Suprapubic skin (tissue), 4 donors: ENCODE results near the gene ICAM2. TPM values are rescaled to one million over a fixed set of nuclear protein-coding genes. Genes with fewer than 3 reads are reported as not detected.

Experiments used
- DNase-seq, 2 donors: peaks; one replicate each; pipeline ENCODE4 v3.0.0-alpha.2; 2019; ENCODE audit warnings: low spot score in 2 of 2
- H3K27ac ChIP-seq: fragments of 200-600 bp; sonication (generic); one replicate; pipeline ENCODE4 v1.5.1; 2019
- H3K27me3 ChIP-seq: fragments of 200-600 bp; sonication (generic); one replicate; pipeline ENCODE4 v1.5.1; 2019
- H3K36me3 ChIP-seq: fragments of 200-600 bp; sonication (generic); one replicate; pipeline ENCODE4 v1.5.1; 2019
- H3K4me1 ChIP-seq: fragments of 200-600 bp; sonication (generic); one replicate; pipeline ENCODE4 v1.5.1; 2019
- H3K4me3 ChIP-seq: fragments of 200-600 bp; sonication (generic); one replicate; pipeline ENCODE4 v1.5.1; 2019; ENCODE audit warnings: mild to moderate bottlenecking
- H3K9me3 ChIP-seq: fragments of 200-600 bp; sonication (generic); one replicate; pipeline ENCODE4 v1.5.1; 2019
- EP300 ChIP-seq: sonication (generic); formaldehyde crosslinking; IDR thresholded peaks from one replicate; pipeline ENCODE4 v1.6.1; 2017; ENCODE audit warnings: antibody characterized with exemption
- POLR2A ChIP-seq, 2 donors: fragments of 450-650 bp; IDR thresholded peaks; one replicate each; pipeline ENCODE4 v1.6.1; 2017; ENCODE audit warnings: antibody characterized with exemption in 2 of 2, mild to moderate bottlenecking in 2 of 2, moderate library complexity in 2 of 2
- POLR2AphosphoS5 ChIP-seq, 3 donors: sonication (generic); formaldehyde crosslinking; IDR thresholded peaks; one replicate each; pipeline ENCODE4 v1.6.1; 2017; ENCODE audit warnings: antibody characterized with exemption in 3 of 3
- WGBS: methylation state at CpG from one replicate; pipeline ENCODE4 v1.1.5; 2018; 5-methylcytosine and 5-hydroxymethylcytosine counted together
- total RNA-seq, 4 donors: library from RNA; depleted of rRNA; stranded (reverse); fragments of >200 nt; gene quantifications; one replicate each; pipeline ENCODE4 v1.1.0, GENCODE V29; 2016
- TF ChIP-seq, protein P1 (sequence below), 2 donors: fragments of 200-600 bp in 1 of 2; fragments of 450-650 bp in 1 of 2; sonication (generic) in 1 of 2; IDR thresholded peaks; one replicate each; pipeline ENCODE4 v1.5.1; 2016 to 2019; ENCODE audit warnings: antibody characterized with exemption in 2 of 2, mild to moderate bottlenecking in 1 of 2, moderate library complexity in 1 of 2

The ICAM2 gene
- total RNA-seq, 4 donors from 2014 or later = 8.4 to 32.5 (median 14.9) TPM

DNA sequence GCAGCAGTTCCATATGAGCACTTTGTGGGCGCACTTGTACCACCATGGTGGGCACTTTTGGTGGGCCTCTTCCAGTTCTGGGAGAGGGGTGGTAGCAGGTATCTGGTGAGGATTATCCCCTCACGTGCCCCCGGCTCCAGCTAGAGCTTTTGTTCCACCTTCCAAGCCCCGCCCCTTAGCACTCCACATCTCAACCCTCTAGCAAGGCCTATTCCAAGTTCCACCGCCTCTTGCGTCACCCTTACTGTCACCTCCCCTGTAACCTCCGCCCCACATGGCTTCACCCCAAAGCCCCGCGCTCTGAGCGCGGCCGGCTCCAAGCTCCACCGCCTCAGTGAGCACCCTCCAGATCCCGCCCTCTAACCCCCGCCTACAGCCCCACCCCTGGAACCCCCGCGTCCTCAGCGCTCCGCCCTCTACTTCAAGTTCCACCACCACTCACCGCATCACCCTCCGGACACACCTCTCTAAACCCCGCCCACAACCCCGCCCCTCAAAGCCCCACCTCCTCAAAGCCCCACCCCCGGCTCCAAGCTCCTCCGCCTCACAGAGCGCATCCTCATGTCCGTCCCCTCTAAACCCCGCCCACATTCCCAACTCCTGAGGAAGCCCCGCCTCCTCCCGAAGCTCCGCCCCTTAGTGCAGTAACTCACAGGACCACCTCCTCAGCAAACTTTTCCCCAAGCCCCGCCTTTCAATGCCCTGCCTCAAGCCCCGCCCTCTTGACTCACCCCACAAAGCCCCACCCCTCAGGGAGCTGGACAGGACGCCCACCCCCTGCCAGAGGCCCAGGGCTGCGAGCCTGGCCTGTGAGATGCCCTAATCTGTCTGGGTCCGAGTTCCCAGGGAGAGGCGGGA, 58.8 kb downstream of the ICAM2 start:
- DNase-seq = peak; percentile 88
- peaks cover 15% of the 10 kb centered on the region for H3K4me1 ChIP-seq
- H3K4me3 ChIP-seq = peak overlapping the region; percentile 27
- 20% methylated on average over 35 of the region's 37 CpGs for WGBS
- TF ChIP-seq POLR2AphosphoS5 (IDR thresholded peaks at IDR 0.05) (no peak), POLR2A (IDR thresholded peaks at IDR 0.05) (no peak), EP300 (no peak)
- TF ChIP-seq, protein P1, sequence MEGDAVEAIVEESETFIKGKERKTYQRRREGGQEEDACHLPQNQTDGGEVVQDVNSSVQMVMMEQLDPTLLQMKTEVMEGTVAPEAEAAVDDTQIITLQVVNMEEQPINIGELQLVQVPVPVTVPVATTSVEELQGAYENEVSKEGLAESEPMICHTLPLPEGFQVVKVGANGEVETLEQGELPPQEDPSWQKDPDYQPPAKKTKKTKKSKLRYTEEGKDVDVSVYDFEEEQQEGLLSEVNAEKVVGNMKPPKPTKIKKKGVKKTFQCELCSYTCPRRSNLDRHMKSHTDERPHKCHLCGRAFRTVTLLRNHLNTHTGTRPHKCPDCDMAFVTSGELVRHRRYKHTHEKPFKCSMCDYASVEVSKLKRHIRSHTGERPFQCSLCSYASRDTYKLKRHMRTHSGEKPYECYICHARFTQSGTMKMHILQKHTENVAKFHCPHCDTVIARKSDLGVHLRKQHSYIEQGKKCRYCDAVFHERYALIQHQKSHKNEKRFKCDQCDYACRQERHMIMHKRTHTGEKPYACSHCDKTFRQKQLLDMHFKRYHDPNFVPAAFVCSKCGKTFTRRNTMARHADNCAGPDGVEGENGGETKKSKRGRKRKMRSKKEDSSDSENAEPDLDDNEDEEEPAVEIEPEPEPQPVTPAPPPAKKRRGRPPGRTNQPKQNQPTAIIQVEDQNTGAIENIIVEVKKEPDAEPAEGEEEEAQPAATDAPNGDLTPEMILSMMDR (IDR thresholded peaks at IDR 0.05) = no peak
- H3K36me3 ChIP-seq = no peaks in the 10 kb centered on the region
- H3K9me3 ChIP-seq = no peaks in the 10 kb centered on the region
- H3K27me3 ChIP-seq = no peaks in the 10 kb centered on the region
- H3K27ac ChIP-seq = no peak overlapping the region

DNA sequence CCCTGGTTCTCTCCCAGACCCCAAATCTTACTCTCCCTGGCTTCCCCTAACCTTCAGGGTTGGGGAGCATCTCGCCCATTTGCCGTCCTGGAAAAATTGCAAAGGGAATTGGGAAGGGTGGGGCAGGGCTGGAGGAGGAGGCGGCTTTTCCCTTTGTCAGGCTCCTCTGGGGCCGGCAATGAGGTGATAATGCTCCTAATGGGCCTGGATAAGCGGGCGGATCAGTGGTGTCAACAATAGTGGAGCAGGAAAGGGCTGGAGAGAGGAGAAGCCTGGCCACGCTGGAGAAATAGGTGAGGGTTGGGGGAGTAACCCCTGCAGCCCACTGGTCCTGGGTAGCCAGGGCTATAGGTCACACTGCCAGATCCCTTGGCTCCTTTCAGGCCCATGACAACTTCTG, 60.0 kb downstream of the ICAM2 start:
- peaks cover 15% of the 10 kb centered on the region for H3K4me1 ChIP-seq
- no peaks in the 10 kb centered on the region for H3K36me3 ChIP-seq
- H3K27ac ChIP-seq = no peak overlapping the region
- WGBS = 87% methylated on average over 7 of the region's 7 CpGs
- DNase-seq = no peak
- TF ChIP-seq POLR2AphosphoS5 (IDR thresholded peaks at IDR 0.05) = no peak
- H3K9me3 ChIP-seq = no peaks in the 10 kb centered on the region
- no peak overlapping the region for H3K4me3 ChIP-seq
- H3K27me3 ChIP-seq = no peaks in the 10 kb centered on the region

DNA sequence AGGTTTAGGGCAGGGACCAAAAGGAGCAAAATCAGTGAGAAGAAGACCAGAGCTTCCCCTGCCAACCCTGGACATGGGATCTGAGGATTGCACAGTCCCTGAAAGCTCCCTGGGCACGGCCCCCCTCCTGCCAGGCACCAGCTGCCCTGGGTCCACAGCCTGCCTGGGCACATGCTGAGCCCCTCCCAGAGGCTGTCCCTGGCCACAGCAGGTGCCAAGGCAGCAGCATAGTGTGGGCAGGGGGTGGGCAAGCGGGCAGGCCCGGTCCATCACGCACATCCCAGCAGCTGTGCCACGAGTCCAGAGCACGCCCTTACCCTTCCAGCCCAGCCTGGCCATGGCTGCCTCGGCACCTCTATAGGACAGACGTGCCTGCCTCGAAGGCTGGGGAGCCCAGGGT, 60.4 kb downstream of the ICAM2 start:
- no peaks in the 10 kb centered on the region for H3K9me3 ChIP-seq
- DNase-seq = no peak
- TF ChIP-seq, protein P1 (IDR thresholded peaks at IDR 0.05) = no peak
- TF ChIP-seq EP300 (no peak), POLR2A (IDR thresholded peaks at IDR 0.05) (no peak), POLR2AphosphoS5 (IDR thresholded peaks at IDR 0.05) (no peak)
- no peaks in the 10 kb centered on the region for H3K36me3 ChIP-seq
- no peak overlapping the region for H3K27ac ChIP-seq
- no peak overlapping the region for H3K4me3 ChIP-seq
- 80% methylated on average over 7 of the region's 9 CpGs for WGBS
- H3K27me3 ChIP-seq = no peaks in the 10 kb centered on the region
- H3K4me1 ChIP-seq = peaks cover 15% of the 10 kb centered on the region

- Histone ChIP-seq H3K27me3 (peaks cover 3% of the 10 kb centered on the region), H3K9me3 (no peaks in the 10 kb centered on the region), H3K4me3 (no peak overlapping the region), H3K27ac (no peak overlapping the region), H3K4me1 (peaks cover 11% of the 10 kb centered on the region), H3K36me3 (no peaks in the 10 kb centered on the region)
- TF ChIP-seq, protein P1 (IDR thresholded peaks at IDR 0.05) = no peak
- TF ChIP-seq POLR2A (IDR thresholded peaks at IDR 0.05) (no peak), EP300 (no peak), POLR2AphosphoS5 (IDR thresholded peaks at IDR 0.05) (no peak)
- DNase-seq = no peak
- WGBS = 95% methylated on average over 5 of the region's 5 CpGs
These were observed 64.0 kb downstream of the ICAM2 start for GRCh38 chr17:63956296-63956920.

DNA sequence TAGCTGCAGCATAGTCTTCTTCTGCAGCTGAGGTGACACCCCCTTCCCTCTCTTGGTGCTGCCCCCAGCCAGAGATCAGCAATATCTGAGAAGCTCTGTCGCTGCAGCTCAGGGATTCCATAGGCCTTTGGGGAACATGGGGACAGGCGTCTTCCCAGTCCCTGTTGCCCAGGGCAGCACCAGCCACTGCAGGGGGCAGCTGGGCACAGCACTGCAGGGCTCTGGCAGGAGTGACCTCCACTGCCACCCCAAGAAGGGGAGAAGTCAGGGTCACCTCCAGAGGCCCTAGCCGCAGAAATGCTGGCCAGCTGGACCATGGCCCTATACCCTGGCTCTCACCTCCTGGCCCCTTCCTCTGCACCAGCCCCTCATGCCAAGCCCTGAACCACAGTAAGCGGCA, 64.6 kb downstream of the ICAM2 start:
- TF ChIP-seq POLR2A (IDR thresholded peaks at IDR 0.05) = no peak
- no peaks in the 10 kb centered on the region for H3K36me3 ChIP-seq
- no peak for DNase-seq
- H3K27me3 ChIP-seq = peaks cover 3% of the 10 kb centered on the region
- H3K4me3 ChIP-seq = no peak overlapping the region
- H3K27ac ChIP-seq = no peak overlapping the region
- WGBS = 90% methylated on average over 3 of the region's 4 CpGs
- no peaks in the 10 kb centered on the region for H3K9me3 ChIP-seq
- peaks cover 5% of the 10 kb centered on the region for H3K4me1 ChIP-seq

DNA sequence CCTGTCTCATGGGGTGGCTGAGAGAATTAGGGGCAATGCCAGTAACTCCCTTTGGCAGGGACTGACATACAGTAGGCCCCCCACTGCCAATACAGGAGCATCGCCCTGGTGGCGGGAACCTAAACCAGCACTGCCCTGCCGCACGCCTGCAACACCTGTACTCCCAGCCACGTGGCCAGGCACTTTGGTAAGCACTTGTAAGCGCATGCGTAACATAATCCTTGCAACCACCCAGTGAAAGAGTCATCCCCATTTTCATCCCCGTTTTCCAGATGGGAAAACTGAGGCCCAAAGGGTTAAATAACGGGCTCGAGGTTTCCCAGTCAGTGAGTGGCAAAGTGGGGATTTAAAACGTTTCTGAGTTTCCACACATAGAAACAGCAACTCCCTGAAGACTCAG, 65.2 kb downstream of the ICAM2 start:
- Histone ChIP-seq H3K4me1 (no peaks in the 10 kb centered on the region), H3K27me3 (peaks cover 7% of the 10 kb centered on the region), H3K4me3 (no peak overlapping the region), H3K9me3 (no peaks in the 10 kb centered on the region), H3K27ac (no peak overlapping the region), H3K36me3 (no peaks in the 10 kb centered on the region)
- TF ChIP-seq, protein P1 (IDR thresholded peaks at IDR 0.05) = no peak
- TF ChIP-seq EP300 (no peak), POLR2AphosphoS5 (IDR thresholded peaks at IDR 0.05) (no peak), POLR2A (IDR thresholded peaks at IDR 0.05) (no peak)
- no peak for DNase-seq
- WGBS = 74% methylated on average over 11 of the region's 11 CpGs
